Uterus (tissue), 2 donors: ENCODE results near the gene ATG5.

Source experiments
- CTCF ChIP-seq, 4 experiments: fragments of 200-600 bp in 2 of 4; fragments of 450-650 bp in 2 of 4; sonication (generic) in 2 of 4; IDR thresholded peaks; one replicate each; pipeline ENCODE4 v1.5.1; 2016 to 2019; ENCODE audit warnings: antibody characterized with exemption in 4 of 4, mild to moderate bottlenecking in 2 of 4, moderate library complexity in 1 of 4
- POLR2A ChIP-seq, 2 donors: fragments of 450-650 bp; IDR thresholded peaks; one replicate each; pipeline ENCODE4 v1.6.1; 2016; ENCODE audit warnings: antibody characterized with exemption in 2 of 2, mild to moderate bottlenecking in 1 of 2, moderate library complexity in 1 of 2

GRCh38 chr6:106241498-106241897 lies 84.1 kb downstream of the ATG5 start:
- TF ChIP-seq CTCF (IDR thresholded peaks at IDR 0.05) (no peak), POLR2A (IDR thresholded peaks at IDR 0.05) (no peak)
